ENCODE measurements around the gene REV3L.

GRCh38 chr6:111527367-111527766, 44.3 kb upstream of the REV3L start:
- no peak for TF ChIP-seq CTCF (conservative IDR thresholded peaks at IDR 0.05 in 1 of 2, IDR thresholded peaks at IDR 0.05 in 1 of 2; ENCODE audit: extremely low read depth in 1 of 2, insufficient read depth in 1 of 2, low read depth in 1 of 2, low read length in 2 of 2)
- TF ChIP-seq EZH2 (IDR thresholded peaks at IDR 0.05; ENCODE audit: borderline replicate concordance, low read length): no peak

All from mammary epithelial cell (primary cell).